ENCODE results near the gene PFAS.

DNA sequence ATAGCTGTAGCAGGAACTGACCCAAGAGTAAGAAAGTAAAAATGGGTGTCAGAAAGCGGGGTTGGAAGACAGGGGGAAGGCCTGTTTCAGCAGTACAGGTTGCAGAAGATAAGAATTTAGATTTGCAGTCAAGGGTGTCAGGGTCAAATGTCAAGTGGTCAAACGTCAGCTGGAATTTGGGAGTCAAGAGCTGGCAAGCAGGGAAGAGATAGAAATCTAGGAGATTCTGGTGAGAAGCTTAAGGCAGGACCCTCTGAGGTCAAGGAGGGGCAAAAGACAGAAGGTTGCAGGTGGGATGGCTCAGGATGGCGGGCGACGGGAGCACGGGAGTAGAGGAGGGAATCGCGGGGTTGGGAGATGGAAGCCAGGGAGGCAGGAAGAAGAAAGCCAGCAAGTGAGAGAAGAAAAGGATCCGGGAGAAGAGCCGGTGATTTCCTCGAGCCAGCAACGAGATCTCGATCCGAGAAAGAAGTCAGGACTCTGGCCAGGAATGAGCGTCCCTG, 45.8 kb downstream of the PFAS start:
- TF ChIP-seq, protein P1, sequence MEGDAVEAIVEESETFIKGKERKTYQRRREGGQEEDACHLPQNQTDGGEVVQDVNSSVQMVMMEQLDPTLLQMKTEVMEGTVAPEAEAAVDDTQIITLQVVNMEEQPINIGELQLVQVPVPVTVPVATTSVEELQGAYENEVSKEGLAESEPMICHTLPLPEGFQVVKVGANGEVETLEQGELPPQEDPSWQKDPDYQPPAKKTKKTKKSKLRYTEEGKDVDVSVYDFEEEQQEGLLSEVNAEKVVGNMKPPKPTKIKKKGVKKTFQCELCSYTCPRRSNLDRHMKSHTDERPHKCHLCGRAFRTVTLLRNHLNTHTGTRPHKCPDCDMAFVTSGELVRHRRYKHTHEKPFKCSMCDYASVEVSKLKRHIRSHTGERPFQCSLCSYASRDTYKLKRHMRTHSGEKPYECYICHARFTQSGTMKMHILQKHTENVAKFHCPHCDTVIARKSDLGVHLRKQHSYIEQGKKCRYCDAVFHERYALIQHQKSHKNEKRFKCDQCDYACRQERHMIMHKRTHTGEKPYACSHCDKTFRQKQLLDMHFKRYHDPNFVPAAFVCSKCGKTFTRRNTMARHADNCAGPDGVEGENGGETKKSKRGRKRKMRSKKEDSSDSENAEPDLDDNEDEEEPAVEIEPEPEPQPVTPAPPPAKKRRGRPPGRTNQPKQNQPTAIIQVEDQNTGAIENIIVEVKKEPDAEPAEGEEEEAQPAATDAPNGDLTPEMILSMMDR (IDR thresholded peaks at IDR 0.05): no peak
- no peak for TF ChIP-seq ZFX (IDR thresholded peaks at IDR 0.05; ENCODE audit: borderline replicate concordance)

Data from 22Rv1 (cell line).